Mesenchymal stem cell (in vitro differentiated cells and primary cell): Measurements from ENCODE around the gene PGAM5.
"Not testable (repeated sequence)": the region's sequence is repeated elsewhere in the genome, so short reads cannot be mapped to it uniquely, and the experiment has no call there.

Source experiments
- DNase-seq: peaks from one replicate; pipeline ENCODE4 v3.0.0-alpha.2; 2013
- H2AFZ ChIP-seq: one replicate; pipeline ENCODE4 v1.6.1; 2013; ENCODE audit warnings: low read depth, mild to moderate bottlenecking, control low read depth, inconsistent platforms, low read length, moderate library complexity
- H2AK5ac ChIP-seq: 2 replicates; pipeline ENCODE4 v1.6.1; 2013; ENCODE audit warnings: low read length, moderate library complexity, mild to moderate bottlenecking, inconsistent platforms; ENCODE audit not compliant: severe bottlenecking
- H2BK120ac ChIP-seq: one replicate; pipeline ENCODE4 v1.6.1; 2013; ENCODE audit warnings: low read depth, mild to moderate bottlenecking, inconsistent platforms, low read length, moderate library complexity
- H2BK12ac ChIP-seq, 2 experiments: one replicate each; pipeline ENCODE4 v1.6.1; 2013; ENCODE audit warnings: inconsistent platforms in 2 of 2, low read length in 2 of 2, mild to moderate bottlenecking in 2 of 2, moderate library complexity in 2 of 2, control low read depth in 1 of 2
- H2BK15ac ChIP-seq: one replicate; pipeline ENCODE4 v1.6.1; 2013; ENCODE audit warnings: mild to moderate bottlenecking, low read depth, inconsistent platforms; ENCODE audit not compliant: poor library complexity, severe bottlenecking
- H2BK5ac ChIP-seq: 2 replicates; pipeline ENCODE4 v1.6.1; 2013; ENCODE audit warnings: low read depth, mild to moderate bottlenecking, low read length, control low read depth, inconsistent platforms; ENCODE audit not compliant: poor library complexity, severe bottlenecking
- H3K14ac ChIP-seq, 2 experiments: one replicate each; pipeline ENCODE4 v1.6.1; 2013; ENCODE audit warnings: inconsistent platforms in 2 of 2, low read length in 2 of 2, control low read depth in 1 of 2, mild to moderate bottlenecking in 1 of 2, moderate library complexity in 1 of 2
- H3K18ac ChIP-seq, 2 experiments: one replicate each; pipeline ENCODE4 v1.6.1; 2013; ENCODE audit warnings: inconsistent platforms in 2 of 2, low read length in 2 of 2, control low read depth in 1 of 2, low read depth in 1 of 2, mild to moderate bottlenecking in 1 of 2
- H3K23ac ChIP-seq, 2 experiments: one replicate each; pipeline ENCODE4 v1.6.1; 2013; ENCODE audit warnings: inconsistent platforms in 2 of 2, low read length in 2 of 2, mild to moderate bottlenecking in 2 of 2, moderate library complexity in 2 of 2, control low read depth in 1 of 2
- H3K27ac ChIP-seq: 2 replicates; pipeline ENCODE4 v1.5.1; 2013; ENCODE audit warnings: mild to moderate bottlenecking, moderate library complexity, low read length, control low read depth, inconsistent platforms; ENCODE audit not compliant: poor library complexity, severe bottlenecking
- H3K27me3 ChIP-seq, 2 experiments: 2 replicates each; pipeline versions ENCODE4 v1.6.1 to v1.7.0; 2013; ENCODE audit warnings: low read length in 2 of 2, mild to moderate bottlenecking in 2 of 2, moderate library complexity in 2 of 2, control low read depth in 1 of 2, inconsistent platforms in 1 of 2; ENCODE audit not compliant: control insufficient read depth in 1 of 2, insufficient read depth in 1 of 2
- H3K36me3 ChIP-seq, 2 experiments: 2 replicates each; pipeline versions ENCODE4 v1.6.1 to v1.7.0; 2013; ENCODE audit warnings: low read length in 2 of 2, control low read depth in 1 of 2, inconsistent platforms in 1 of 2, low read depth in 1 of 2, mild to moderate bottlenecking in 1 of 2; ENCODE audit not compliant: insufficient read depth in 2 of 2, control insufficient read depth in 1 of 2
- H3K4ac ChIP-seq, 2 experiments: one replicate each; pipeline ENCODE4 v1.6.1; 2013; ENCODE audit warnings: inconsistent platforms in 2 of 2, low read length in 2 of 2, mild to moderate bottlenecking in 2 of 2, moderate library complexity in 2 of 2, control low read depth in 1 of 2, low read depth in 1 of 2
- H3K4me1 ChIP-seq: 2 replicates; pipeline ENCODE4 v1.6.1; 2013; ENCODE audit warnings: low read depth, low read length, control low read depth; ENCODE audit not compliant: control insufficient read depth, insufficient read depth
- H3K4me2 ChIP-seq: 2 replicates; pipeline ENCODE4 v1.6.1; 2013; ENCODE audit warnings: low read length, mild to moderate bottlenecking, inconsistent platforms; ENCODE audit not compliant: poor library complexity, severe bottlenecking
- H3K4me3 ChIP-seq, 2 experiments: 2 replicates each; pipeline versions ENCODE4 v1.5.1 to v1.7.0; 2013; ENCODE audit warnings: low read length in 2 of 2, mild to moderate bottlenecking in 2 of 2, control low read depth in 1 of 2, low read depth in 1 of 2; ENCODE audit not compliant: insufficient read depth in 1 of 2
- H3K79me1 ChIP-seq: replicated peaks from 2 replicates; pipeline ENCODE4 v1.6.1; 2013; ENCODE audit warnings: mild to moderate bottlenecking, control low read depth, low read length, inconsistent platforms; ENCODE audit not compliant: poor library complexity, severe bottlenecking
- H3K9ac ChIP-seq: 2 replicates; pipeline ENCODE4 v1.7.0; 2013; ENCODE audit warnings: mild to moderate bottlenecking, low read length, moderate library complexity
- H3K9me3 ChIP-seq: 2 replicates; pipeline ENCODE4 v1.7.0; 2013; ENCODE audit warnings: mild to moderate bottlenecking, low read length; ENCODE audit not compliant: control insufficient read depth
- H4K8ac ChIP-seq: one replicate; pipeline ENCODE4 v1.6.1; 2013; ENCODE audit warnings: inconsistent platforms, mild to moderate bottlenecking, low read length, moderate library complexity
- H4K91ac ChIP-seq: one replicate; pipeline ENCODE4 v1.6.1; 2013; ENCODE audit warnings: mild to moderate bottlenecking, low read length, inconsistent platforms
- WGBS: methylation state at CpG from one replicate; pipeline ENCODE4 v1.1.7; 2013; ENCODE audit warnings: mixed read lengths; 5-methylcytosine and 5-hydroxymethylcytosine counted together

Gene PGAM5

DNA sequence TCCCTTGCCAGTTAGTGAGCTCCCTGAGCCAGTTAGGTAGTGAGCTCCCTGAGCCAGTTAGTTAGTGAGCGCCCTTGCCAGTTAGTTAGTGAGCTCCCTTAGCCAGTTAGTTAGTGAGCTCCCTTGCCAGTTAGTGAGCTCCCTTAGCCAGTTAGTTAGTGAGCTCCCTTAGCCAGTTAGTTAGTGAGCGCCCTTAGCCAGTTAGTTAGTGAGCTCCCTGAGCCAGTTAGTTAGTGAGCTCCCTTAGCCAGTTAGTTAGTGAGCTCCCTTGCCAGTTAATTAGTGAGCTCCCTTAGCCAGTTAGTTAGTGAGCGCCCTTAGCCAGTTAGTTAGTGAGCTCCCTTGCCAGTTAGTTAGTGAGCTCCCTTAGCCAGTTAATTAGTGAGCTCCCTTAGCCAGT, 18.6 kb upstream of the PGAM5 start:
- H2BK5ac ChIP-seq, H3K18ac ChIP-seq, H3K23ac ChIP-seq, H4K8ac ChIP-seq, H3K4ac ChIP-seq, H2BK120ac ChIP-seq, H3K9ac ChIP-seq, DNase-seq, H3K4me1 ChIP-seq, H3K9me3 ChIP-seq, H3K4me3 ChIP-seq, H2BK15ac ChIP-seq, H3K27me3 ChIP-seq, H3K14ac ChIP-seq, H4K91ac ChIP-seq, H2BK12ac ChIP-seq, H3K4me2 ChIP-seq, H2AK5ac ChIP-seq, H3K27ac ChIP-seq, H2AFZ ChIP-seq: not testable (repeated sequence)
- Histone ChIP-seq H3K36me3 (peaks cover 9 to 19% of the 10 kb centered on the region in 2 experiments), H3K79me1 (peaks cover 11% of the 10 kb centered on the region)
- WGBS, result 100% methylated on average over 2 of the region's 3 CpGs

DNA sequence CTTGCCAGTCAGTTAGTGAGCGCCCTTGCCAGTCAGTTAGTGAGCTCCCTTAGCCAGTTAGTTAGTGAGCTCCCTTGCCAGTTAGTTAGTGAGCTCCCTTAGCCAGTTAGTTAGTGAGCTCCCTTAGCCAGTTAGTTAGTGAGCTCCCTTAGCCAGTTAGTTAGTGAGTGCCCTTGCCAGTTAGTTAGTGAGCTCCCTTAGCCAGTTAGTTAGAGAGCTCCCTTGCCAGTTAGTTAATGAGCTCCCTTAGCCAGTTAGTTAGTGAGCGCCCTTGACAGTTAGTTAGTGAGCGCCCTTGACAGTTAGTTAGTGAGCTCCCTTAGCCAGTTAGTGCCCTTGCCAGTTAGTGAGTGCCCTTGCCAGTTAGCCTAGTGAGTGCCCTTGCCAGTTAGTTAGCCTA, 15.8 kb upstream of the PGAM5 start:
- H3K4me3 ChIP-seq, H3K79me1 ChIP-seq, H2BK120ac ChIP-seq, H3K27me3 ChIP-seq, H3K4me2 ChIP-seq, H3K27ac ChIP-seq, H3K4me1 ChIP-seq, H4K8ac ChIP-seq, DNase-seq, H4K91ac ChIP-seq, H2BK5ac ChIP-seq, H3K9ac ChIP-seq, H3K14ac ChIP-seq, H2AK5ac ChIP-seq, H3K23ac ChIP-seq, H3K18ac ChIP-seq, H2AFZ ChIP-seq, H3K4ac ChIP-seq, H2BK15ac ChIP-seq, H3K9me3 ChIP-seq, H2BK12ac ChIP-seq: not testable (repeated sequence)
- 98% methylated on average over 3 of the region's 3 CpGs for WGBS
- H3K36me3 ChIP-seq, result peaks cover 16 to 31% of the 10 kb centered on the region in 2 experiments

DNA sequence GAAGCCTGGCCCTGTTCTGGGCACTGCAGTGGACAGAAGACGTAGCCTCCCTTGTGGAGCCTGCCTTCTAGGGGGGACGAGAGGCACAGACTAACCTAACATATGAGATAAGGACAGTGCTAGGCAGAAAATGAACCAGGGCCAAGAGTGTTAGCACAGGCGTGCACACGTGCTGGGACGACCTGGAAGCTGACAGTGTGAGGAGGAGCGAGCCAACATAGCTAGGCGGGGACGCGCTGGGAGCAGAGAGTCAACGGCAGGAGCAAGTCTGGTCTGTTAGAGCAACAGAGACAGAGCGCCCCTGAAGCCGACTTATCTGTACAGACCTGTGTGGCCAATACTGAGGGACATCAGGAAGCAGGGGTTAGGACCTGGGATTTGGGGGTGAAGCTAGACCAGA, 15.2 kb upstream of the PGAM5 start:
- H3K36me3 ChIP-seq, result peaks cover 16 to 31% of the 10 kb centered on the region in 2 experiments
- WGBS, result 99% methylated on average over 12 of the region's 12 CpGs
- no peak overlapping the region for H3K4me3 ChIP-seq
- no peak overlapping the region for H3K18ac ChIP-seq
- no peak overlapping the region for H2BK15ac ChIP-seq
- H2BK120ac ChIP-seq, result no peak overlapping the region
- H3K23ac ChIP-seq, result no peak overlapping the region
- no peaks in the 10 kb centered on the region for H3K9me3 ChIP-seq
- no peak overlapping the region for H3K4me2 ChIP-seq
- no peak overlapping the region for H3K14ac ChIP-seq
- peaks cover 3% of the 10 kb centered on the region for H3K79me1 ChIP-seq
- DNase-seq, result no peak
- H3K4ac ChIP-seq, result no peak overlapping the region
- H3K27me3 ChIP-seq, result no peaks in the 10 kb centered on the region
- no peak overlapping the region for H2BK5ac ChIP-seq
- H3K4me1 ChIP-seq, result no peaks in the 10 kb centered on the region
- no peak overlapping the region for H2BK12ac ChIP-seq
- H3K9ac ChIP-seq, result no peak overlapping the region
- no peak overlapping the region for H2AFZ ChIP-seq
- no peak overlapping the region for H2AK5ac ChIP-seq
- H3K27ac ChIP-seq, result no peak overlapping the region
- H4K91ac ChIP-seq, result no peak overlapping the region
- no peak overlapping the region for H4K8ac ChIP-seq

DNA sequence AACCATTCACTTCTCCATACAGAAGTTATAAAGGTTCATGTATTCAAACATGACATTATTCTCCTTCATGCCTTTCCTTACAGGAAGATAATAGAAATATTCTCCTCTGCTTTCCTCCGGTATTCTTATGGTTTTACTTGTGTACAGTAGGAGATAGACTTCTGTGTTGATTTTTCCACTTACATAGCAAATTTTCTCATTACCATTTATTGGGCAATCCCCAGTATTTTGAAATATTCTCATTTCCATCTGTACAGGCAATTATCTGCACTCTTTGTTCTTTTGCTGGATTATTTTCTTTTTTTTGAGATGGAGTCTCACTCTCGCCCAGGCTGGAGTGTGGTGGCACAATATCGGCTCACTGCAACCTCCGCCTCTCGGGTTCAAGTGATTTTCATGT, 12.3 kb upstream of the PGAM5 start:
- Histone ChIP-seq H3K4me3 (no peak overlapping the region), H3K4me2 (no peak overlapping the region)
- WGBS, result 94% methylated on average over 4 of the region's 5 CpGs

More for the DNA sequence above, 12.3 kb upstream of the PGAM5 start:
- Histone ChIP-seq H3K4me1 (peaks cover 8% of the 10 kb centered on the region), H2BK120ac (no peak overlapping the region), H4K8ac (no peak overlapping the region), H3K9me3 (no peaks in the 10 kb centered on the region), H3K18ac (no peak overlapping the region), H3K14ac (no peak overlapping the region), H3K9ac (no peak overlapping the region), H3K23ac (no peak overlapping the region), H2BK12ac (no peak overlapping the region), H3K79me1 (peaks cover 8% of the 10 kb centered on the region), H2AFZ (no peak overlapping the region), H4K91ac (no peak overlapping the region), H2AK5ac (no peak overlapping the region), H3K27me3 (no peaks in the 10 kb centered on the region), H2BK5ac (no peak overlapping the region), H3K4ac (no peak overlapping the region), H3K36me3 (peaks cover 20 to 39% of the 10 kb centered on the region in 2 experiments), H3K27ac (no peak overlapping the region), H2BK15ac (no peak overlapping the region)
- DNase-seq, result no peak
